Loucy (cell line): ENCODE data around the gene HSPBP1.

Source experiments
- EZH2phosphoT487 ChIP-seq: fragments of 200-600 bp; IDR thresholded peaks from 2 replicates; pipeline ENCODE4 v1.6.1; 2018; ENCODE audit warnings: antibody characterized with exemption, mild to moderate bottlenecking, moderate library complexity, borderline replicate concordance
- TF ChIP-seq, protein P1 (sequence below): fragments of 200-600 bp; sonication (generic); conservative IDR thresholded peaks from 2 replicates; pipeline ENCODE4 v1.5.1; 2014; ENCODE audit warnings: mild to moderate bottlenecking, antibody characterized with exemption, low read length

GRCh38 chr19:55244004-55244680 lies 35.8 kb downstream of the HSPBP1 start:
- TF ChIP-seq, protein P1, sequence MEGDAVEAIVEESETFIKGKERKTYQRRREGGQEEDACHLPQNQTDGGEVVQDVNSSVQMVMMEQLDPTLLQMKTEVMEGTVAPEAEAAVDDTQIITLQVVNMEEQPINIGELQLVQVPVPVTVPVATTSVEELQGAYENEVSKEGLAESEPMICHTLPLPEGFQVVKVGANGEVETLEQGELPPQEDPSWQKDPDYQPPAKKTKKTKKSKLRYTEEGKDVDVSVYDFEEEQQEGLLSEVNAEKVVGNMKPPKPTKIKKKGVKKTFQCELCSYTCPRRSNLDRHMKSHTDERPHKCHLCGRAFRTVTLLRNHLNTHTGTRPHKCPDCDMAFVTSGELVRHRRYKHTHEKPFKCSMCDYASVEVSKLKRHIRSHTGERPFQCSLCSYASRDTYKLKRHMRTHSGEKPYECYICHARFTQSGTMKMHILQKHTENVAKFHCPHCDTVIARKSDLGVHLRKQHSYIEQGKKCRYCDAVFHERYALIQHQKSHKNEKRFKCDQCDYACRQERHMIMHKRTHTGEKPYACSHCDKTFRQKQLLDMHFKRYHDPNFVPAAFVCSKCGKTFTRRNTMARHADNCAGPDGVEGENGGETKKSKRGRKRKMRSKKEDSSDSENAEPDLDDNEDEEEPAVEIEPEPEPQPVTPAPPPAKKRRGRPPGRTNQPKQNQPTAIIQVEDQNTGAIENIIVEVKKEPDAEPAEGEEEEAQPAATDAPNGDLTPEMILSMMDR, result no peak
- TF ChIP-seq EZH2phosphoT487, result no peak
